H1 (cell line): ENCODE results near the gene ZBTB20. TPM values are rescaled to one million over a fixed set of nuclear protein-coding genes. Genes with fewer than 3 reads are reported as not detected.

Experiments used
- CTCF ChIA-PET: fragments of 300-600 bp; sonication (Branson Sonifier 250); formaldehyde crosslinking; loops from one replicate; lab custom pipeline; 2021; ENCODE audit not compliant: partially characterized antibody; lab: Charles Lee
- POLR2A ChIA-PET: fragments of 300-600 bp; sonication (Branson Sonifier 250); formaldehyde crosslinking; loops from one replicate; lab custom pipeline; 2021; ENCODE audit warnings: inconsistent platforms; ENCODE audit not compliant: partially characterized antibody; lab: Charles Lee
- DNase-seq, 2 experiments: peaks; one replicate each; pipeline versions ENCODE4 v3.0.0 to v3.0.0-alpha.2; 2010 to 2022; ENCODE audit warnings: low spot score in 2 of 2, low read depth in 1 of 2, mixed read lengths in 1 of 2
- FAIRE-seq: peaks from 2 replicates; lab custom pipeline; 2011; peaks lifted over from hg19 to GRCh38; lab: Jason Lieb, UNC
- H2AFZ ChIP-seq: 2 replicates; pipeline ENCODE4 v1.8.1; 2012; ENCODE audit warnings: low read length, inconsistent platforms
- H2AK5ac ChIP-seq: 2 replicates; pipeline ENCODE4 v1.6.1; 2013; ENCODE audit warnings: low read depth, low read length
- H2BK120ac ChIP-seq: replicated peaks from 2 replicates; pipeline ENCODE3; 2013; ENCODE audit warnings: low read depth, low read length, inconsistent platforms
- H2BK12ac ChIP-seq: 2 replicates; pipeline ENCODE4 v1.6.1; 2013; ENCODE audit warnings: low read depth, low read length
- H2BK15ac ChIP-seq: 2 replicates; pipeline ENCODE4 v1.6.1; 2013; ENCODE audit warnings: low read length
- H2BK20ac ChIP-seq: 2 replicates; pipeline ENCODE4 v1.6.1; 2013; ENCODE audit warnings: low read length
- H2BK5ac ChIP-seq: 2 replicates; pipeline ENCODE4 v1.6.1; 2013; ENCODE audit warnings: low read depth, low read length
- H3K14ac ChIP-seq: 2 replicates; pipeline ENCODE4 v1.6.1; 2013; ENCODE audit warnings: inconsistent platforms; ENCODE audit not compliant: insufficient read length
- H3K18ac ChIP-seq: 2 replicates; pipeline ENCODE4 v1.6.1; 2013; ENCODE audit warnings: low read length; ENCODE audit errors: extremely low read depth
- H3K23ac ChIP-seq: 2 replicates; pipeline ENCODE4 v1.6.1; 2013; ENCODE audit warnings: inconsistent platforms; ENCODE audit not compliant: insufficient read length
- H3K23me2 ChIP-seq: 2 replicates; pipeline ENCODE4 v1.6.1; 2013; ENCODE audit warnings: low read depth, low read length
- H3K27ac ChIP-seq: 2 replicates; pipeline ENCODE4 v1.6.1; 2011; ENCODE audit warnings: low read depth, low read length, inconsistent platforms
- H3K27me3 ChIP-seq, 4 experiments: replicated peaks in 1 of 4; 1 replicate in 1 of 4; 2 replicates in 3 of 4; pipeline versions ENCODE4 v1.6.1 to v1.8.1; 2011 to 2013; ENCODE audit warnings: low read length in 3 of 4, mild to moderate bottlenecking in 3 of 4, inconsistent platforms in 2 of 4, mixed read lengths in 2 of 4, moderate library complexity in 1 of 4; ENCODE audit not compliant: control insufficient read depth in 3 of 4, insufficient read depth in 3 of 4; ENCODE audit errors: extremely low read depth in 1 of 4
- H3K36me3 ChIP-seq, 4 experiments: 2 replicates each; pipeline versions ENCODE4 v1.6.1 to v1.8.1; 2011 to 2013; ENCODE audit warnings: mild to moderate bottlenecking in 4 of 4, low read length in 3 of 4, moderate library complexity in 2 of 4, control low read depth in 1 of 4, inconsistent platforms in 1 of 4; ENCODE audit not compliant: insufficient read depth in 4 of 4, control insufficient read depth in 2 of 4
- H3K4ac ChIP-seq: replicated peaks from 2 replicates; pipeline ENCODE3; 2013; ENCODE audit warnings: low read length, low read depth, mixed read lengths, inconsistent platforms; ENCODE audit not compliant: insufficient read length
- H3K4me1 ChIP-seq, 4 experiments: replicated peaks in 1 of 4; 1 replicate in 1 of 4; 2 replicates in 3 of 4; pipeline versions ENCODE4 v1.6.1 to v1.8.1; 2011 to 2013; ENCODE audit warnings: low read length in 3 of 4, inconsistent platforms in 2 of 4, mixed read lengths in 1 of 4; ENCODE audit not compliant: insufficient read depth in 4 of 4, control insufficient read depth in 3 of 4
- H3K4me2 ChIP-seq, 2 experiments: 2 replicates each; pipeline versions ENCODE4 v1.6.1 to v1.8.1; 2011 to 2013; ENCODE audit warnings: low read depth in 2 of 2, low read length in 2 of 2, control low read depth in 1 of 2, inconsistent platforms in 1 of 2, mild to moderate bottlenecking in 1 of 2; ENCODE audit not compliant: insufficient read depth in 1 of 2
- H3K4me3 ChIP-seq, 4 experiments: fragments of 200-600, 300-600 bp in 1 of 4; sonication (generic), shearing (Covaris generic), sonication (Bioruptor Twin) in 1 of 4; 2 replicates each; pipeline versions ENCODE4 v1.5.1 to v1.8.1; 2011 to 2016; ENCODE audit warnings: low read length in 4 of 4, low read depth in 3 of 4, control low read depth in 2 of 4, inconsistent platforms in 2 of 4, mild to moderate bottlenecking in 2 of 4, mixed read lengths in 1 of 4, moderate library complexity in 1 of 4; ENCODE audit not compliant: insufficient read depth in 2 of 4; ENCODE audit errors: extremely low read depth in 1 of 4
- H3K56ac ChIP-seq: replicated peaks from 2 replicates; pipeline ENCODE3; 2013; ENCODE audit warnings: low read depth, mild to moderate bottlenecking, mixed read lengths, low read length, inconsistent platforms; ENCODE audit not compliant: insufficient read length
- H3K79me1 ChIP-seq: 2 replicates; pipeline ENCODE4 v1.6.1; 2013; ENCODE audit warnings: low read depth, low read length, control low read depth
- H3K79me2 ChIP-seq, 2 experiments: 2 replicates each; pipeline versions ENCODE4 v1.6.1 to v1.8.1; 2012 to 2013; ENCODE audit warnings: low read length in 2 of 2, mild to moderate bottlenecking in 2 of 2, inconsistent platforms in 1 of 2; ENCODE audit not compliant: insufficient read depth in 2 of 2, control insufficient read depth in 1 of 2
- H3K9ac ChIP-seq, 4 experiments: replicated peaks in 1 of 4; 1 replicate in 1 of 4; 2 replicates in 3 of 4; pipeline versions ENCODE4 v1.6.1 to v1.8.1; 2011 to 2013; ENCODE audit warnings: low read depth in 3 of 4, low read length in 3 of 4, control low read depth in 2 of 4, mild to moderate bottlenecking in 2 of 4, moderate library complexity in 2 of 4, inconsistent platforms in 1 of 4; ENCODE audit errors: extremely low read depth in 1 of 4
- H3K9me3 ChIP-seq, 2 experiments: 2 replicates each; pipeline versions ENCODE4 v1.6.1 to v1.8.1; 2012 to 2013; ENCODE audit warnings: mild to moderate bottlenecking in 2 of 2, moderate library complexity in 2 of 2, control low read depth in 1 of 2, inconsistent platforms in 1 of 2, low read depth in 1 of 2, low read length in 1 of 2, mixed read lengths in 1 of 2; ENCODE audit not compliant: insufficient read depth in 2 of 2
- H4K20me1 ChIP-seq, 2 experiments: replicated peaks in 1 of 2; 2 replicates each; pipeline versions ENCODE3 to v1.8.1; 2011 to 2013; ENCODE audit warnings: inconsistent platforms in 2 of 2, low read length in 2 of 2, mild to moderate bottlenecking in 1 of 2; ENCODE audit not compliant: insufficient read depth in 2 of 2, control insufficient read depth in 1 of 2
- H4K5ac ChIP-seq: 2 replicates; pipeline ENCODE4 v1.6.1; 2013; ENCODE audit warnings: low read length, low read depth, mixed read lengths, inconsistent platforms; ENCODE audit not compliant: insufficient read length
- H4K8ac ChIP-seq: 2 replicates; pipeline ENCODE4 v1.8.0; 2013; ENCODE audit warnings: mild to moderate bottlenecking, moderate library complexity, low read length, inconsistent platforms; ENCODE audit not compliant: insufficient read depth; ENCODE audit errors: extremely low read depth
- H4K91ac ChIP-seq: replicated peaks from 2 replicates; pipeline ENCODE3; 2013; ENCODE audit warnings: low read length, mixed read lengths, inconsistent platforms; ENCODE audit not compliant: insufficient read length
- EP300 ChIP-seq, 2 experiments: IDR thresholded peaks; 1 replicate in 1 of 2; 2 replicates in 1 of 2; pipeline ENCODE4 v1.6.1; 2011 to 2012; ENCODE audit warnings: low read depth in 2 of 2, low read length in 2 of 2, mild to moderate bottlenecking in 2 of 2, borderline replicate concordance in 1 of 2, inconsistent platforms in 1 of 2, moderate library complexity in 1 of 2
- KDM1A ChIP-seq: fragments of 200-600, 300-600 bp; sonication (generic); IDR thresholded peaks from 2 replicates; pipeline ENCODE4 v1.7.1; 2016; ENCODE audit warnings: mild to moderate bottlenecking, low read length, borderline replicate concordance
- WGBS, 2 experiments: shearing (Covaris generic) in 1 of 2; methylation state at CpG; one replicate each; pipeline versions ENCODE4 v1.1.6 to v1.1.7; 2013 to 2015; ENCODE audit warnings: low lambda C conversion rate in 2 of 2, mixed read lengths in 2 of 2, inconsistent platforms in 1 of 2, low coverage in 1 of 2, missing lambda C conversion rate in 1 of 2; ENCODE audit not compliant: insufficient replicate concordance in 2 of 2, insufficient coverage in 1 of 2, insufficient read length in 1 of 2; ENCODE audit errors: extremely low coverage in 1 of 2, missing lambda C conversion rate in 1 of 2; 5-methylcytosine and 5-hydroxymethylcytosine counted together
- polyA plus RNA-seq, 7 experiments: library from polyadenylated mRNA; depleted of rRNA in 3 of 7; stranded (reverse) in 5 of 7; unstranded in 2 of 7; fragments of >200 nt in 5 of 7; fragments of 200-250 nt in 2 of 7; gene quantifications; 1 replicate in 5 of 7; 2 replicates in 1 of 7; 4 replicates in 1 of 7; pipeline versions ENCODE4 v1.2.1 to v1.2.3, GENCODE V29; 2011 to 2013; ENCODE audit warnings: missing spikeins in 2 of 7, mixed read lengths in 2 of 7
- total RNA-seq: library from RNA; stranded (reverse); fragmentation: NEBNext Ultra II Directional; extraction: Animal tissue kit (Norgen Biotek cat#: 25700); gene quantifications from 2 replicates; pipeline ENCODE4 v1.2.1, GENCODE V29; 2021

ZBTB20 gene
- total and polyA plus RNA-seq, 2 of the 8 experiments (the other 6 are each of a cell fraction or from before 2014, with no cell fraction given) = 0.35 to 1.3 TPM

GRCh38 chr3:114411811-114412803, 735.0 kb downstream of the ZBTB20 start:
- Histone ChIP-seq H2BK20ac (peak overlapping the region; percentile 97; the same call in 1 of the 2 replicates), H2AFZ (peak overlapping the region; percentile 56; the same call in 1 of the 2 replicates), H2BK15ac (no peak overlapping the region), H4K5ac (no peak overlapping the region), H2BK120ac (no peak overlapping the region), H3K9ac (no peak overlapping the region; a peak in 1 of 7 replicates), H3K23me2 (no peaks in the 10 kb centered on the region), H2BK12ac (peak overlapping the region; percentile 22), H3K4me2 (peak overlapping the region in 1 of 2 experiments; percentile 43; a peak in 1 of 4 replicates), H3K27me3 (no peaks in the 10 kb centered on the region), H3K56ac (no peak overlapping the region), H3K14ac (no peak overlapping the region), H2BK5ac (peak overlapping the region; percentile 36; the same call in 1 of the 2 replicates), H4K8ac (no peak overlapping the region), H2AK5ac (no peak overlapping the region), H3K23ac (no peak overlapping the region), H3K4me3 (no peak overlapping the region; a peak in 1 of 8 replicates), H3K27ac (no peak overlapping the region), H3K18ac (no peak overlapping the region), H3K4me1 (peaks cover 1 to 25% (median 15%) of the 10 kb centered on the region in 4 experiments; a peak in 5 of 7 replicates), H3K4ac (no peak overlapping the region), H3K36me3 (no peaks in the 10 kb centered on the region), H3K79me2 (no peaks in the 10 kb centered on the region), H3K79me1 (no peaks in the 10 kb centered on the region), H4K91ac (peak overlapping the region; percentile 32), H3K9me3 (no peaks in the 10 kb centered on the region), H4K20me1 (no peaks in the 10 kb centered on the region)
- FAIRE-seq (no peak), DNase-seq (no peak)
- WGBS, 2 experiments = 86 to 100% methylated on average over 1 to 9 of the region's 9 CpGs
- TF ChIP-seq EP300 (IDR thresholded peaks at IDR 0.05; ENCODE audit: borderline replicate concordance in 1 of 2, low read depth in 2 of 2, low read length in 2 of 2) (no peak), KDM1A (peak; percentile 90)
- POLR2A ChIA-PET = no interaction called here
- CTCF ChIA-PET = interaction anchor here (1.0 to 4.7 kb wide), 8 partner anchors 7 to 122 kb away, joined by 3 to 28 read pairs (median 4); no protein-coding TSS in a partner anchor
